MM.1S (cell line): Measurements from ENCODE around the gene ITPRID1.

Source experiments
- DNase-seq: peaks from one replicate; pipeline ENCODE4 v3.0.0-alpha.2; 2015
- H2AFZ ChIP-seq: fragments of 300-600 bp; sonication (generic); 2 replicates; pipeline ENCODE4 v1.6.0; 2016; ENCODE audit warnings: antibody characterized with exemption, low read length
- H3F3A ChIP-seq: fragments of 300-600 bp; sonication (generic); 2 replicates; pipeline ENCODE4 v1.6.1; 2016; ENCODE audit warnings: mild to moderate bottlenecking, antibody characterized with exemption, low read length, moderate library complexity, mixed read lengths; ENCODE audit not compliant: insufficient read depth
- H3K27ac ChIP-seq: fragments of 300-600 bp; sonication (generic); 2 replicates; pipeline ENCODE4 v1.5.1; 2016; ENCODE audit warnings: mild to moderate bottlenecking, low read length
- H3K27me3 ChIP-seq: fragments of 300-600 bp; sonication (generic); replicated peaks from 2 replicates; pipeline ENCODE4 v1.6.0; 2016; ENCODE audit warnings: low read length; ENCODE audit not compliant: insufficient read depth
- H3K36me3 ChIP-seq: fragments of 300-600 bp; sonication (generic); replicated peaks from 2 replicates; pipeline ENCODE4 v1.6.1; 2016; ENCODE audit warnings: mild to moderate bottlenecking, low read length, mixed read lengths; ENCODE audit not compliant: insufficient read depth
- H3K4me1 ChIP-seq: fragments of 300-600 bp; sonication (generic); 2 replicates; pipeline ENCODE4 v1.6.1; 2016; ENCODE audit warnings: low read length, mixed read lengths
- H3K4me2 ChIP-seq: fragments of 300-600 bp; sonication (generic); 2 replicates; pipeline ENCODE4 v1.6.0; 2016; ENCODE audit warnings: low read depth, low read length
- H3K4me3 ChIP-seq: fragments of 300-600 bp; sonication (generic); 2 replicates; pipeline ENCODE4 v1.5.1; 2016; ENCODE audit warnings: low read length, mixed read lengths
- H3K79me2 ChIP-seq: fragments of 300-600 bp; sonication (generic); 2 replicates; pipeline ENCODE4 v1.6.1; 2016; ENCODE audit warnings: mixed run types, low read length, mixed read lengths
- H3K9ac ChIP-seq: fragments of 300-600 bp; sonication (generic); 2 replicates; pipeline ENCODE4 v1.6.1; 2016; ENCODE audit warnings: low read length, mixed read lengths
- H3K9me2 ChIP-seq: fragments of 300-600 bp; sonication (generic); replicated peaks from 2 replicates; pipeline ENCODE4 v1.6.1; 2016; ENCODE audit warnings: mild to moderate bottlenecking, low read length, mixed read lengths; ENCODE audit not compliant: insufficient read depth
- H3K9me3 ChIP-seq: fragments of 300-600 bp; sonication (generic); replicated peaks from 2 replicates; pipeline ENCODE4 v1.6.1; 2016; ENCODE audit warnings: mild to moderate bottlenecking, low read length, mixed read lengths; ENCODE audit not compliant: insufficient read depth
- H4K20me1 ChIP-seq: fragments of 300-600 bp; sonication (generic); 2 replicates; pipeline ENCODE4 v1.6.1; 2016; ENCODE audit warnings: mild to moderate bottlenecking, low read length, moderate library complexity, mixed read lengths; ENCODE audit not compliant: insufficient read depth
- CTCF ChIP-seq: fragments of 300-600 bp; sonication (generic); IDR thresholded peaks from 2 replicates; pipeline ENCODE4 v1.5.1; 2016; ENCODE audit warnings: antibody characterized with exemption, low read length, mixed read lengths
- EZH2 ChIP-seq: fragments of 300-600 bp; sonication (generic); optimal IDR thresholded peaks from 2 replicates; pipeline ENCODE3; 2017; ENCODE audit warnings: low read depth, mild to moderate bottlenecking, antibody characterized with exemption, low read length, mixed read lengths
- EZH2phosphoT487 ChIP-seq: fragments of 300-600 bp; sonication (generic); IDR thresholded peaks from 2 replicates; pipeline ENCODE4 v1.6.1; 2018; ENCODE audit warnings: antibody characterized with exemption, low read length

ITPRID1 gene

GRCh38 chr7:31633894-31634494 lies 120.1 kb downstream of the ITPRID1 start:
- H3K79me2 ChIP-seq = no peaks in the 10 kb centered on the region
- no peak overlapping the region for H2AFZ ChIP-seq
- H3K36me3 ChIP-seq = no peaks in the 10 kb centered on the region
- H3K27ac ChIP-seq = no peak overlapping the region
- H3F3A ChIP-seq = no peaks in the 10 kb centered on the region
- H3K4me2 ChIP-seq = no peak overlapping the region
- TF ChIP-seq EZH2phosphoT487 (no peak), CTCF (peak; percentile 53), EZH2 (no peak)
- H3K9ac ChIP-seq = no peak overlapping the region
- peak; percentile 43 for DNase-seq
- no peaks in the 10 kb centered on the region for H3K9me2 ChIP-seq
- H3K4me1 ChIP-seq = no peaks in the 10 kb centered on the region
- H3K9me3 ChIP-seq = no peaks in the 10 kb centered on the region
- no peak overlapping the region for H3K4me3 ChIP-seq
- H3K27me3 ChIP-seq = no peaks in the 10 kb centered on the region
- H4K20me1 ChIP-seq = no peaks in the 10 kb centered on the region

DNA sequence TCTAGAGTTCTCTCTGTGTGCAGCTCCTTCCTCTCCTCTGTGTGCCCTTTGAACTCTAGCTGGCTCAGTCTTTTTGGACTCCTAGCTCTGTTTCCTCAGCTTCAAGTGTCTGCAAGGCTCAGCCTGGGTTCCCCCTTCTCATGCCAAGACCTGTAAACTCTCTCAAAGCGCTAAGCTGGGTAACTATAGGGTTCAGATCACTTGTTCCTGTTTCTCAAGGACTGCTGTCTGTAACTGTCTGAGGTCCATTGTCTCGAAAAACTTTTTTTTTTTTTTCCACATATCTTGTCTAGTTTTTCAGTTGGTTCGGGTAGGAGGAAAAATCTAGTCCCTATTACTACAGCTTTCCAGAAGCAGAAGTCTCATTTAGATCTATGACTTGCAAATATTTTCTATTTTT lies 126.5 kb downstream of the ITPRID1 start:
- H3K9ac ChIP-seq = no peak overlapping the region
- no peak overlapping the region for H3K4me2 ChIP-seq
- no peaks in the 10 kb centered on the region for H3K36me3 ChIP-seq
- TF ChIP-seq CTCF (no peak), EZH2phosphoT487 (no peak), EZH2 (no peak)
- H3F3A ChIP-seq = no peaks in the 10 kb centered on the region
- H3K27me3 ChIP-seq = no peaks in the 10 kb centered on the region
- H3K4me3 ChIP-seq = no peak overlapping the region
- no peaks in the 10 kb centered on the region for H3K4me1 ChIP-seq
- H3K9me3 ChIP-seq = no peaks in the 10 kb centered on the region
- H3K27ac ChIP-seq = no peak overlapping the region
- no peaks in the 10 kb centered on the region for H3K9me2 ChIP-seq
- H4K20me1 ChIP-seq = no peaks in the 10 kb centered on the region
- no peaks in the 10 kb centered on the region for H3K79me2 ChIP-seq
- H2AFZ ChIP-seq = no peak overlapping the region
- no peak for DNase-seq

- H2AFZ ChIP-seq = no peak overlapping the region
- H3K27ac ChIP-seq = no peak overlapping the region
- no peak for DNase-seq
- H3K9me3 ChIP-seq = no peaks in the 10 kb centered on the region
- no peak overlapping the region for H3K4me2 ChIP-seq
- no peak for TF ChIP-seq CTCF
- TF ChIP-seq EZH2phosphoT487 = no peak
- TF ChIP-seq EZH2 = no peak
- no peaks in the 10 kb centered on the region for H3F3A ChIP-seq
- H3K9ac ChIP-seq = no peak overlapping the region
- H4K20me1 ChIP-seq = no peaks in the 10 kb centered on the region
- H3K4me1 ChIP-seq = no peaks in the 10 kb centered on the region
- no peaks in the 10 kb centered on the region for H3K36me3 ChIP-seq
- no peaks in the 10 kb centered on the region for H3K9me2 ChIP-seq
- H3K27me3 ChIP-seq = no peaks in the 10 kb centered on the region
- no peaks in the 10 kb centered on the region for H3K79me2 ChIP-seq
- H3K4me3 ChIP-seq = no peak overlapping the region
Measured at GRCh38 chr7:31642681-31643115, 128.8 kb downstream of the ITPRID1 start.
